IPS-NIHi7 (cell line): ENCODE measurements around the gene COA3.

Experiments used
- DNase-seq: peaks from one replicate; pipeline ENCODE4 v3.0.0; 2012; ENCODE audit warnings: mixed read lengths; ENCODE audit errors: extremely low spot score

COA3 gene

GRCh38 chr17:42818379-42818778 is 19.9 kb upstream of the COA3 start:
- no peak for DNase-seq

DNA sequence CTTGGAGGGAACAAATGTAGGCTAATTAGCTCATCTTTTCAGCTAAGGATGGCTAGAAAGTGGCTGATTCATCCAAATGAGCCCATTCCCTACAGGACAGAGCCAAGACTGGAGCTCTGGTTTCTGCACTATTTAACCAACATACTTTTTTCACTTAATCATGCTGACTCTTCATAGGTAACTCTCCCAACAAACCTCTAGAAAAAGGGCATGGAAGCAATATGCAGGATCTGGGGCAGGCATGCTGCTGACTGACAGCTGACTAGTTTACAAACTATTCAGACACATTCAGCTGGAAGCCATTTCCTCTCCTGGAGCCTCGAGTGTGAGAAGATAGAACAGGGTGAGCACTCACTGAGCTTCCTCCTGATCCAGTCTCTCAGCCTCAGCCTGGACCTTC is 19.4 kb upstream of the COA3 start:
- no peak for DNase-seq

GRCh38 chr17:42814633-42815399 is 16.3 kb upstream of the COA3 start:
- DNase-seq = no peak

- no peak for DNase-seq
Measured at GRCh38 chr17:42809250-42809649, 10.7 kb upstream of the COA3 start.

GRCh38 chr17:42806249-42806648 is 7.7 kb upstream of the COA3 start:
- no peak for DNase-seq

- no peak for DNase-seq
Measured at GRCh38 chr17:42804918-42805367, 6.4 kb upstream of the COA3 start.

- DNase-seq = no peak
Measured at GRCh38 chr17:42803074-42803883, 4.8 kb upstream of the COA3 start.

GRCh38 chr17:42798011-42798382 is 507 bp downstream of the COA3 start:
- no peak for DNase-seq

- DNase-seq = no peak
Measured at GRCh38 chr17:42797067-42798007, 1.2 kb downstream of the COA3 start.

DNA sequence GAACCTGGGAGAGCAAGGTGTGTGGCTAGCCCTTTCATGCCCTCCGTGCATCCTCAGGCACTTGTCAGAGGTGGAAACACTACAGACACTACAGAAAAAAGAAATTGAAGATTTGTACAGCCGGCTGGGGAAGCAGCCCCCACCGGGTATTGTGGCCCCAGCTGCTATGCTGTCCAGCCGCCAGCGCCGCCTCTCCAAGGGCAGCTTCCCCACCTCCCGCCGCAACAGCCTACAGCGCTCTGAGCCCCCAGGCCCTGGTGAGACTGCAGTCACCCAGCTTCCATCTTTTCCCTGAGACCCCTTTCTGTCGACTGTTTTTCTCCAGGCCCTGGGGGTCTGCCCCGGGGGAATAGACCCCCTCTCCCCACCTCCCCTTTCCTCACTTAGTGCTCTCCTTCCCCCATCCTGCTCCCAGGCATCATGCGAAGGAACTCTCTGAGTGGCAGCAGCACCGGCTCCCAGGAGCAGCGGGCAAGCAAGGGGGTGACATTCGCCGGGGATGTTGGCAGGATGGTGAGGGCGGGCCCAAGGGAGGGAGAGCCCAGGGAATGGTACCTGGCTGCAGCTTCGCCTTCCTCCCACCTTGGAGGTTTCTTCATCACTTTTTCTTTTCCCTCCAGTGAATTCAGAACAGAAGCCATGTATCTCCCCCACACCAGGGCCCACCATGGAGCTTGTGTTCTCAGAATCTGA is 2.3 kb downstream of the COA3 start:
- DNase-seq = no peak

- no peak for DNase-seq
Measured at GRCh38 chr17:42795465-42795864, 3.0 kb downstream of the COA3 start.

- no peak for DNase-seq
Measured at GRCh38 chr17:42795061-42795460, 3.4 kb downstream of the COA3 start.

GRCh38 chr17:42792545-42792944 is 6.0 kb downstream of the COA3 start:
- DNase-seq = no peak

DNA sequence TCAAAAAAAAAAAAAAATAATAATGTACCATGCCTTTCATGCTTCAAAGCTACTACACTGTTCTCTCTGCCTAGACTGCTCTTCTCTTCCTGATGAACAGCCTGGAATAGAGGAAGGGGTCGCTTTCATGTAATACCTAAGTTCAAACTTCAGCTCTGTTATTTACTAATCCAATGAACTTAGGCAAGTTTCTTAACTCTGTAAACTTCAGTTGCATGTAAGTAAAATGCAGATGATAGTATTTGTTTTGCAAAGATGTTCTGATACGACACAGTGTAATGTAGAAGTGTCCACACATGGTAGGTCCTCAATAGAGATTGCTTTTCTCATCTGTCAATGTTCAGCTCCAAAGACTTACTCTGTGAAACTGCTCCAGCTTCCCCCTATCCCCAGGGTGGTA is 6.6 kb downstream of the COA3 start:
- DNase-seq = no peak

GRCh38 chr17:42787266-42787665 is 11.2 kb downstream of the COA3 start:
- DNase-seq = no peak

DNA sequence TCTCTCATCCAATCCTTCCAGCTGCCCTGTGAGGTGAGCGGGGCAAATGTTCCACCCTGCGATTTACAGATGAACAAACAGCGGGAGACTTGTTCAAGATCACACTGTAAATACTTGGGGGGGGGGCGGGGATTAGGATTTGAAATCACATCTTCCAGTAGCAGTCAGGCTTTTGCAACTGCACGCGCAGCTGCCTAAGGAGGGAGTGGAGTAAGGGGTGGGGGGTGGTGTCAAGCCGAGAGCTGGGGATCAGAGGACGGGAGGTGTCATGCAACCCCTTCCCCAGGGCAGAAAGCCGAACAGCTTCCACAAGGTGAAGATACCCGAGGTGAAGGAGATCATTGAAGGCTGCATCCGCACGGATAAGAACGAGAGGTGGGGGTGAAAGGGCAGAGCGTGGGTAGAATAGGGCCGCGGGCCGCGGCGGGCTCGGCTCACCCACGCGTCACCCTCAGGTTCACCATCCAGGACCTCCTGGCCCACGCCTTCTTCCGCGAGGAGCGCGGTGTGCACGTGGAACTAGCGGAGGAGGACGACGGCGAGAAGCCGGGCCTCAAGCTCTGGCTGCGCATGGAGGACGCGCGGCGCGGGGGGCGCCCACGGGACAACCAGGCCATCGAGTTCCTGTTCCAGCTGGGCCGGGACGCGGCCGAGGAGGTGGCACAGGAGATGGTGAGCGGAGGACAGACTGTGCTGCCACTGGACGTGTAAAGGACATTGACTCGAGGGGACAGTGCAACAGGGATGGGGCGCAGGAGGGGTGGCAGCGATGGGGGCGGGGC is 13.5 kb downstream of the COA3 start:
- no peak for DNase-seq

DNA sequence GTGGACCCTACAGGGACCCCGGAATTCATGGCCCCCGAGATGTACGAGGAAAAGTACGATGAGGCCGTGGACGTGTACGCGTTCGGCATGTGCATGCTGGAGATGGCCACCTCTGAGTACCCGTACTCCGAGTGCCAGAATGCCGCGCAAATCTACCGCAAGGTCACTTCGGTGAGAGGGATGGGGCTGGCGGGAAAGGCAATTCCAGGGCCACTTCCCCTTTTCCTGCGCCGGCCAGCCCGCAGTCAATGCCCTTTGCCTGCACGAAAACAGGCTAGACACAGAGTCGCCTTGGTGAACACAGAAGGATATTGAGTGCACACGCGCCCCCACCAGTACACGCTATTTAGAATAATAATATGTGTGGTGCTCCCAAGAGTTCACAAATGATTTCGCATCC is 14.1 kb downstream of the COA3 start:
- no peak for DNase-seq

DNA sequence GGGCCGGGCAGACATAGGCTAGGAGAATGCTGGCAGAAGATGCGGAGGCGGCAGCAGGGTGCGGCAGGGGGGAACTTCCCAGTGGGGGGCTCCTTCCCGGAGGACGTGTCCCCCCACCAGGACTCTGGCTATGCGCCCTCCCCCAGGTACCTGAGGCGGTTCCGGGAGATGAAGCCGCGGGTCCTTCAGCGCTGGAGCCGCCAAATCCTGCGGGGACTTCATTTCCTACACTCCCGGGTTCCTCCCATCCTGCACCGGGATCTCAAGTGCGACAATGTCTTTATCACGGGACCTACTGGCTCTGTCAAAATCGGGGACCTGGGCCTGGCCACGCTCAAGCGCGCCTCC is 14.7 kb downstream of the COA3 start:
- no peak for DNase-seq

GRCh38 chr17:42783062-42783790 is 15.3 kb downstream of the COA3 start:
- no peak for DNase-seq
